IPS DF 4.7 (cell line): Measurements from ENCODE around the gene MRPS9.

Experiments used
- DNase-seq: peaks from one replicate; pipeline ENCODE4 v3.0.0-alpha.2; 2013; ENCODE audit warnings: low spot score; ENCODE audit errors: extremely low read depth

MRPS9 gene

DNA sequence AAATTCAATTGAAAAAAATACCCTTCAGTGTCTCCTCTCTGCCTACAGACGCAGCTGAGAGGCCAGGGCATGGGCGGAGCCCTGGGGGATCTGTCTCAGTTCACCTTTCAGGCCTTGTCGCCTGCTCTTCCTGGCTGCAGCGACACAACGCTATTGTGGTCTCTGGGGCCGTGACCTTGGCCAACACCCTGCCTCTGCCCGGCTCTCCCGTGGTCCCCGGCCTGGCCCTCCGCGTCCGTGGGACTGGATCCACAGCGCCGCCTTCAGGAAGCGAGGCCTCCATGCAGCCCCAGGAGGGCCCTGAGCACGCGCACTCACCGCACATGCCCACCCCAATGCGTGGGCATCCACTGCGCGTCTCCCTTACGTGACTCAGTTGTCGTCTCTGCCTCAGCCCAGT is 81.1 kb downstream of the MRPS9 start:
- no peak for DNase-seq

DNA sequence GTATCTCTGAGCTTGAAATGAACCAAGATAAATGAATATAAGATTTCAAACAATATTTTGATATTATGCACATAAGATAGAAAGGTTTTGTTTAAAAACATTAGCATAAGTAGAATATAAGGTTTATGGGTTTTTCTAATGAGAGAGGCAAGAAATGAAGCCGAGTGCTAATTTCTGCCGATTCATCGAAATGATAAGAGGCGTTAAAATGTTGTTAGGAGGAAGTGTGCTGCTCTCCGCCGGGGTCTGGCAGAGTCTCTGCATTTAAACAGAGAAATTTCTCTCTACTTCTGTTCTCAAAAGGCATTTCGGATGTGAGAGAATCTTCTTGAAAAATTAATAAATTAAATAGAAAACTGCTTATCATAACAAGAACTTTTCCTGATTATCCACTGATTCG is 83.6 kb downstream of the MRPS9 start:
- no peak for DNase-seq

DNA sequence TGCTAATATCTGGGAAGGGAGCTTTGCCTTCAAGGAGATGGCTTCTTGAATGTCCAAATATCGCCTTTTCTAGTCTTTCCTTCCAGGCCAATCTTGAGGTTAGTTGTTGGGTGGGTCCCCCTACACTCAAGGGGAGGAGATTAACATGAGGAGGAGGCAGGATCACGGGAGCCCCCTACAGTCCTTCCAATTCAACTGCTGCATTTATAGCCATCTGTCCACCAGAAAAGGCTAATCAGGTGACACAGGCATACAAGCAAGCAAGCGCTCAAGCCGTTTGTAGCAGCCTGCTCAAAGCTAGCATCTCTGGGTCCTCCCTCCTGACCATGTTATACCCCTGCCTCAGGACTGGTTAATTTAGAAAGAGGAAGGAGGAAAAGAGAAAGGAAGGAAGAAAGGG is 87.6 kb downstream of the MRPS9 start:
- DNase-seq, result no peak

DNA sequence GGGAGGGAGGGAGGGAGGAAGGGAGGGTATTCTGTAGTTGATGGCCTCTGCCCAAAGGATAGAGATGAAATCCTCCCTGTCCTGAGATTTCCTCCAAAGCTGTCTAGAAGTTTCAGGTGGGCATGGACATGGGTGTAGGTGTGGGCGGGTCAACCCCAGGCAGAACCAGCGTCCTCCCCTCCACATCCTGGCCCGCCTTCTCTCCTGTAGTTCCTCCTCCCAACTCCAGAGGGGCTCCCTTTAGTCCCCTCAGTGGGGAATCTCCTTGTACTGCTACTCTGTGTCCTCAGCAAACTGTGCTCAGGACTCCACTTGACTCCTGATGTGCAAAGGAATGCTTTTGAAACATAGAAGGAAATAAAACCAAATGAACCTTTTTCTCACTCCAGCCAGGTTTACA is 88.1 kb downstream of the MRPS9 start:
- no peak for DNase-seq

DNA sequence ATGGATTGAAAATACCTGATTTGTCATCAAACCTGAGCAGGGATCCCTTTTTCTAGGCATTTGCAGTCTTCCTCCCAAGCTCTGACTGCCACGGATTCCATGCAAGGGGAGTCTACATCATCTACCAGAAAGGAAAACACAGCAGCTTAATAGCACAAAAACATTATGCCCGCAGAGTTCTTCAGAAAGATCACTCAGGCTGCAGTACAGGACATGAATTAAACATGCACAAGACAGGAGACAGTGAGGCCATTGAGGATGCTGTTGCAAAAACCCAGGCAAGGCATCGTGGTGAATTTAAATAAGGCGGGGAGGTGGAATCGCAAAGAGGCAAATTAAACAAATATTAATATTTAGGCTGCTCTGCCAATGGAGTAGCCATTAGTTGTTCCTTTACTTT is 88.5 kb downstream of the MRPS9 start:
- no peak for DNase-seq

DNA sequence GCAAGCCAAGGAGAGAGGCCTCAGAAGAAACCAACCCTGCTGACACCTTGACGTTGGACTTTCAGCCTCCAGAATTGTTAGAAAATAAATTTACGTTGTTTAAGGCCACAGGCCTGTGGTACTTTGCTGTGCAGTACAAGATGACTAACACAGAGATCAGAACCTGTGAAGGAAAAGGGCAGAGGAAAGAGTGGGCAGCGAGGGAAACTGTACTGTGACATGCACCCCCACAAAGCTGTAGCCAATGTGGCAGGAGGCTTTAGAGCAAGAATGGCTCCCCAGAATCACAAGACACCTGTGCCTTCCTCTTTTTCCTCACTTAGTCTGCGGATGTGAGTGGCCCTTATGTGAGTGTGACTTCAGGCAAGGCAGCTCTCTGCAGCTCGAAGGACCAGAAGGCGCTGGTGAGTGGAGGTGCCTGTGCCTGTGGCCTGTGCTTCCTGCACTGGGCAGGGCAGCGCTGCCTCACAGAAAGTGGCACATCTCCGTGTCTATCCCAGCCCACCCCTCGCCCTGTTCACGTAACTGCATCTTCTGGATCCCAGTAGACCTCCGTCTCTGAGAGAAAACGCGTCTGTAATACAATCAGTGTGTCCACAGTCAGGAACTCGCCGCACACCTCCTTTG is 89.5 kb downstream of the MRPS9 start:
- no peak for DNase-seq

DNA sequence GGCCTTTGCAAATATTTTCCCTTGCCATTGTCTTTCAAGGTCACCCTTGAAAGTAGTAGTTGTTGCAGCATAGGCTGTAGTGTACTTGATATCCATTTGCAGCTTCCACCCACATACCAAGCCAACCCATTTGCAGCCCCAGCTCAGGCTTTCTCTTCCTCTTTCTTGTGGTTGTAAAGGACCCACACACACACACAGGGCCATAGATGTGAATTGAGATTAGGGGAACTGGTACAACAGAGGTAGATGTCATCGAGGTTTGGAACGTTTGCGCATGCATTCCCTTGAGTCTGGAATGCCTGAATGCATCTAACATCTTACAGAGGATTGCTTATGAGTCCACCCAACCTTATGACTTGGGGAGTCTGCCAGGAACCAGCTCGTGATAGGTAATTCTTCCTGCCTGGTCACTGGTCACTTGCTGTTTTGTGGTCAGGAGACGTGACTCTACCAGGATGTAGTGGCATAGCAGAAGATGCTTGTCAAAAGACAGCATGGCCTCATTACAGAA is 91.9 kb downstream of the MRPS9 start:
- DNase-seq, result no peak

DNA sequence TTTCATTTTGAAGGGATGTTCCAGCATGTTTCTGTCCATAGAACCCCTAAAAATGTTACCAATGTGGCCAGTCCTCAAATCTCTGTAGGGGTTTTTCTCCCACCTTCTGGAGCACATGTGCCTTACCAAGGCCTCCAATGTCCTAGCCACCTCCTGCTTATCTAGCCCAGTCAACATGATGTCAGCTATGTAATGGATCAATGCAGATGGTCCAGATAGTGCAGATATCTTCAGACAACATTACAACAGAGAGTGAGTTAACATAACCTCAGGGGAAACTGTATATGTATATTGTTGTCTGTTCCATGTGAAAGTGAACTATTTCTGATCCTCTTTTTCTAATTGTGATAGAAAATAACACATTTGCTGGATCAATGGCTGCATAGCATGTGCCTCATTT is 92.7 kb downstream of the MRPS9 start:
- DNase-seq, result no peak

DNA sequence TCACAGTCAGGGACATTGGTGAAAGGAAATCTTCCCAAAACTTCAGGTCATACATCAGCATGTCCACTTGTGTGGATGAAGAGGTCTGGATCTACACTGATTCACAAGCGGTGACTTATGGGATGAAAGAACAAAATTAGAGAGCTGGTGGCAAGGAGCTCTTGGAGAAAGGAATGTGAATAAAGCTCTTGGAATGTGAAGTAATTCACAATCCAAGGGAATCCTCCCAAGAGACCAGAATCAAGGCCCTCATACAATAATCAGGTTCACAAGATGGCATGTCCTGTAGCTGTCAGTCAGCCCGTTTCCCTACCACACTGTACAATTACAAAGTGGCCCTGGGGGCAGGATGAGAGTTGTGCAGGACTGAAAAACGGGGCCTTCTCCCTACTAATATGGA is 96.2 kb downstream of the MRPS9 start:
- no peak for DNase-seq

DNA sequence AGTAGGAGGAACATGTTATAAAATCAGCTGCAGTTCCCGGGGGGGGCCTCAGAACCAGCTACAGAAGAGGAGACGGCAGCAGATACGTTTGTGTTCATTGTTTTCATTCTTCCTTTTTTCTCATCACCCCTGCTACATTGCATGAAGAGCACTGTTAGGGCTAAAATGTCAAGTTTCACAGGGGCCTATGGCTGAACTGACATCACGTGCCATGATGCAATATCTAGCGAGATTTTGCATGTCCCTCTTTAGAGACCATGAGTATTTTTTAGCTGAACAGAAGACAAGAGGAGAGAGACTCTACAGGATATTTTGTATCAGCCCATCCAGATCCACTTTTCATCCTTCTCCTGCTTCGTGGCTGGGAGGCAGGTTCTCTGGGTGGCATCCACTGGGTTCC is 97.6 kb downstream of the MRPS9 start:
- no peak for DNase-seq

DNA sequence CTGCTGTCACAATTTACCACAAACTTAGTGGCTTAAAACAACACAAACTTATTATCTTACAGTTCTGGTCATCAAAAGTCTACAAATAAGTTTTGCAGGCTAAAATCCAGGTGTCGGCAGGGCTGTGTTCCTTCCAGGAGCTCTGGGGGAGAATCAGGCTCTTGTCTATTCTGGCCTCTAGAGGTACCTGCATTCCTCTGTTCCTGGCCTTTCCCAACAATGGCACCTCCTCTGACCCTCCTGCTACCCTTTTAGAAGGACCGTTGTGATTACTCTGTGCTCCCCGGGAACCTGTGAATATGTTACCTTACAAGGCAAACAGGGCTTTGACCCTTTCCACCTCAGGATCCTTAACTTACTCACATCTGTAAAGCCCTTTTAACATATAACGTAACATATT is 98.5 kb downstream of the MRPS9 start:
- no peak for DNase-seq

DNA sequence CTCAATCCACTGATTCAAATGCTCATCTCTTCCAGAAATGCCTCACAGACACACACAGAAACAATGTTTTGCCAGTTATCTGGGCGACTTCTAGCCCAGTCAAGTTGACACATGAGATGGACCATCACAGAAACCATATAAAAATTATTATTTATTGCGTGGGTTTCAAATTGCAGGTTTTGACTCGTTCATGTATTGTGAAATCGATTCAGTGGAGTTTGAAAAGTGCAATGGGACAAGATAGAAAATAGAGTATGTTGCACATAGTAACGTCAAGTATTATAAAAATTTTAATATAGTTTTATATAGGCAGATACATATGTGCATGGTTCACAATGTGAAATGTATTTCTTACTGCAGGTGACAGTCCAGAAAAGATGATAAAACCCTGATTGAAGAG is 100.8 kb downstream of the MRPS9 start:
- DNase-seq, result no peak

DNA sequence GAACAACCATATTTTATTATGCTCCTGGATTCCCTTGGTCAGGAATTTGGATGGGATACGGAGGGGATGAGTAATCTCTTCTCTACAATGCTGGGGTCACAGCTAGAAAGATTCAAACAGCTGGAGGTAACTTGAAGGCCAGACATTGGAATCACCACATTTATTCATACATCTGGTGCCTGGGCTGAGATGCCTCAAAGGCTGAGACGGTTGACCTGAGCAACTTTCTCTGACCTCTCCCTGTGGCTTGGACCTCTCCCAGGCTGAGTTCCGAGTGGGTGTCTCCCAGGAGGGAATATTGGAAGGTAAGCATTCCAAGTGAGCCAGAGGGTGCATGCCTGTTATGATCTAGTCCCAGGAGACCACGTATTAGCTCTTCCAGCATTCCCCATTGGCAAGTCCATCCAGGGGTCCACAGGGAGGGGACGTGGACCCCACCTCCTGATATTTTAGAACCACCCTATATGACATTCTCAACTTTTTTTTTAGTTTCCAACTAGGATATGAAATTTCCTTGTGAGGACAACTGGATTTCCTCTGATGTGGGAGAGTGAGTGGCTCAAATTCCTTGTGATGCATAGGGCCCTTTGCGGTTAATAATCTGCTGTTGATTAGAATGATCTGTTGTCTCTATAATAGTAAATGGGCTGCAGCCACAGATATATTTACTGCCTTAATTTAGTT is 101.8 kb downstream of the MRPS9 start:
- no peak for DNase-seq

DNA sequence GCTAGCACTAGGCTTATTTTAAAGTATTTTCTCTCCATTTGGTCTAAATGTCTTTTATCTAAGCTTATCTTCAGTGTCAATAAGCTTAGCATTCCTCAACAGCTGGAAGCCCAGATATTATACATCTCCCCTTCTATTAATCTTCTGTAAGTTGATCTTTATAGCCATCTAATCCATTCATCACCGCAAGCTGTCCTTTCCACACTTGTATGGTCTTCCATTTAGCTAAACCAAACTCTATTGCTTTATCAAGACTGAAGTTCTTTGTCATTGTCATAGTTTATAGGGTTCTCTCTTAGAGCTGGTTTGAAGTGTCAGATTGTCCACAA is 102.3 kb downstream of the MRPS9 start:
- no peak for DNase-seq

DNA sequence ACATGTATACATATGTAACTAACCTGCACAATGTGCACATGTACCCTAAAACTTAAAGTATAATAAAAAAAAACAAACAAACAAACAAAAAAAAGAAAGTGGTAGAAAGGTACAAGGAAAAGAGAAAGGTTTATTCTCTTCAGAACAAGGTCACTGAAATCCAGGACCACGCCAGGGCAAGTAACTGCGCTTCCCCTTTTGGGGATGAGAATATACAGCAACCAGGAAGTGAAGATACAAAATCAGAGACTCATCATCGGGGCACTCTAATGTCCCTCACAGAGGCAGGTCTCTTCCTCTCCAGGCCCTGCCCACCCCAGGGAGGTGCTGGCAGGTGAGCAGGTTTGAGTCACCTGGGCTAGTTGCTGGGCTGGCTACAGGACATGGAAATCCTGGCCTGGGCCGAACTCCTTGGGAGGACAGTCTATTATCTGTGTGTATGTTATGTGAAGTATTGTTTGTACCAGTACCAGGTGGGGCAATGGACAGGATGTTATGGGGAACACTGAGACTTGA is 103.3 kb downstream of the MRPS9 start:
- no peak for DNase-seq

DNA sequence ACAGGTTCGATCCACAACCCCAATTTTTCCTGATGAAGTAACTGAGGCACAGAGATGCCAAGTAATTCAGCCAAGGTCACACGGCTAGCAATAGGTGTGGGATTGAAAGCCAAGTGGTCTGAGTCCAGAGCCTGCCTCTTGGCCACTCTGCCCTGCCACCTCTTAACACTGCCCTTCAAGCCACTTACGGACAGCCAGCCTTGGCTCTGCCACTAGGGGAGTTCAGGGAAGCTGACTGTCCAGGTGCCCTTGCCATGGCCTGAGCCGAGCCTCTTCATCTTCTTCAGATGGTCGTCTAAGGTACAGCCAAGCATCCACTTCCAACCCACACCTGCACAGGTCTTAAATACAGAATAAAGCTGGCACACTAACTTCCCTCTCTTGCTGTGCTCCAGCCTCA is 104.4 kb downstream of the MRPS9 start:
- no peak for DNase-seq

DNA sequence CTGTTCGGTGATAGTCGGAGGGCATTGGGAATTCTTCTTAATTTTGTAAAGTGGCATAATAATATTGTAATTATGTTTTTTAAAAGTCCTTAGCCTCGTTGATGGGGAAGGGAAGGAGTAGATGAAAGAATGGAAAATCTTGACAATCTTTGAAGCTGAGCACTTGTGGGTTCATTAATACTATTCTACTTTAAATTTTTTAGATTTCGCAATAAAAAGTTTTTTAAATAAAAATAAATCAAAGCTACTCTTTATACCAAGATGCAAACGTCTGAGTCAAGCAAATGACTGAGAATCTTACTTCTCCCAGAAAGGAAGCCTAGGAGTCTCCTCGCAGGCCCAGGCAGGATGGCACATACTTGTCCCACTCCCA is 105.2 kb downstream of the MRPS9 start:
- no peak for DNase-seq

DNA sequence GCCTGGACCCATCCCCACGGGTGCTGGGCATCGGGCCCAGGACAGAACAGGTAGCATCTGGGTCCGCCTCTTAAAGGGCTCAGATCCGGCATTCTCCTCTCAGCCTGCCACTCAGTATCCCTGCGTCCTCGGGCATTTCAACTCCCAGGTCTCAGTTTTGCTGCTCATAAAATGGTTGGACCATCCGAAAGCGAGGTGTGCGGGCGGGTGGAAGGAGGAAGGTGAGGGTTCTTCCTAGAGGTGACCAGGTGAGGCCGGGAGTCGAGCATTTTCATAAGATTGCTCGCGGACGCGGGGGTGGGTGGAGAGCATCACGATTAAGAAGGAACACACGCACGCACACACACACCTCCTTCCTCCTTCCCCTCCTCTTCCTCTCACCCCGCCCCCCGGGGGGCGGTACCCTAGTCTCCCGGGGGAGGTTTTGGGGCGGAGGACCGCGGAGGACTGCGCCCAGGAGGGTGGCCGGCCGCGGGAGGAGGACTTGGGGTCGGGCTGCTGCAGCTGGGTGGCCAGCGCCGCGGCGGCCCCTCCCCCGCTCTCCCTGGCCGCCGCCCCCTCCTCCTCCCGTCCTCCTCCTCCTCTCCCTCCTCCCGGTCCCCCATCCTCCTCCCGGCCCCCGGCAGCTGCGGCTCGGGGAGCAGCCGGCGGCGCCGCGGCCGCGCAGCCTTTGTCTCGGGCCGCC is 105.7 kb downstream of the MRPS9 start:
- no peak for DNase-seq

DNA sequence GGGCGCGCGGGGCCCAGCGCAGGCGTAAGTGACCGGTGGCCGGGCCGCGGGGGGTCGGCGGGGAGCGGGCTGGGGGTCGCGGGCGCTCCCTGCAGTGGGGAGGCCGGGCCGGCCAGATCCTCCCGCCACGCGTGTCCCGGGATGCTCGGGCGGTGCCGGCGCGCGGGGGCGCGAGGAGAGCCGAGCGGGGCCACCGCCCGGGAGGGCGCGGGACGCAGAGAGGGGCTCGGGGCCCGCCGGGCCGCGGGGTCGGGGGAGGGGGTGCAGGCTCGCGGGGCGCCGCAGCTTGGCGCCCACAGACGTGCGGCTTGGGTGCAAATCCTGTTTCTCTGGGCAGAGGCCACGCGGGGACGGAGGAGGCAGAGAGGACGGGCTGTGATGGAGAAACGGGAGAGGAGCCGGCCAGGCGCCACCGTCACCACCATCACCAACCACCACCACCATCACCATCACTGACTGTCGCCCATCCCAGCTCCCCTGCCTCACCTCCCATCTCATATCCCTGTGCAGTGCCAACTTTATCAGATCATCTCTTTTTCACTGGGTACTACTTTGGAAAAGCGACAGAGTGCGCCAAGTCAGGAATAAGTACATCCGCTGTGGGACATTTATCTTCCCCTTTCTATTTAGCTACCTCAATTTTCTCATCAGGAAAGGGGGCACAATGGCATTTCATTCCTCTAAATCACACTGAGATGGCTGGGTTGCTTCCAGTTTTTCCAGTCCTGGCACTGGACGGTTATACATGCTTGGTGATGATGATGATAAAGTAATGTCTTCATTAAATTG is 106.5 kb downstream of the MRPS9 start:
- no peak for DNase-seq

DNA sequence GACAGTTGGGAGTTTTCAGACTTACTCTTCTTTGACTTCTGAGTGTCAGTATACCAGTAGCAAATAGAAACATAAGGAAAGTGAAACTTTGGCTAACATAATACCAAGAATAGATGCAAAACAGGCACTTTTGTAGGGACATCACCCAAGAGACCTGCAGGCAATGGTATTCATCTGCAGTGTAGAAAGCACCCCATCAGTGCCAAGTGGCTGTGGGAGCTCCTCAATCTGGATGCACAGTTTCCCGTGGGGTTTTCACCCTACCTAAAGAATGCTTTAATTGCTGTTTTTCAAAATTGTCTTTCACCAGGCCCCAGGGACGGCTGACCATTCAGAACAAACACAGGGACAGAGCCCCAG is 107.1 kb downstream of the MRPS9 start:
- no peak for DNase-seq

DNA sequence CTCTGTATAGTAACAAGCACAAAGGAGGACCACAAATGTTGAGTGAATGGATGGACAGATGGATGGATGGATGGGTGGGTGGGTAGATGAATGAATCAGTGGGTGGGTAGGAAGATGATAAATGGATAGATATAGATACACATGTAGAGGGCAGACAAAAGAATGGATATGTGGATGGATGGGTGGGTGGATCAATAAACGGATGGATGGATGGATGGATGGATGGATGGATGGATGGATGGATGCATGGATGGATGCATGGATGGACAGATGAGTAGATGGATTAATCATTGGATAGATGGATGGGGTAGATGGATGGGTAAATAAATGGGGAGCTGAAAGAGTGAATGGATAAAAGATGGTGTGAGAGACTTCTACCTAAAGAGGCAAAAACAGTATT is 111.4 kb downstream of the MRPS9 start:
- no peak for DNase-seq
